ENCODE results near the gene TBL1X.

DNA sequence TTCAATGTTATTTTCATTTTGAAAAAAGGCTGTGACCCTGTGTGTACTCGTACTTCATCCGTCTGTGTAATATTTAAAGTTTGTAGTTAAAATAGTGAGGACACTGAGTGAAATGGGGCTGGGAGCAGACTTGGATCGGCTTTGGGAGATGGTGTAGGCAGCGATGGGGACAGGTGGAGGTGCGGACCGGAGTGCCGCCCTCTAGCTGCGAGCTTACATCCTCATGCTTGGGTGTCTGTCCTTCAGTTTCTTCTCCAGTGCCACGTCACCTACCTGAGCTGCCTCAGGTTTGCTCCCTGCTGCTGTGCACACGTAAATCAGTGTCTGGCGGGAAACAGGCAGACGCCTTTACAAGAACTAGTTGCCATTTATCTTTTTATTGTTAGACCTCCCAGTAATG, 154.7 kb downstream of the TBL1X start:
- TF ChIP-seq CTCF (IDR thresholded peaks at IDR 0.05; ENCODE audit: insufficient read depth, low read depth, low read length) (no peak), EZH2 (IDR thresholded peaks at IDR 0.05; ENCODE audit: insufficient read depth, low read length) (no peak)

All from astrocyte (in vitro differentiated cells and primary cell).